ENCODE results near the gene RABGAP1L. TPM values are rescaled to one million over a fixed set of nuclear protein-coding genes. Genes with fewer than 3 reads are reported as not detected.

Gene RABGAP1L
- total and polyA plus RNA-seq, 2 donors from 2014 or later, result 16.2 to 48.5 TPM

DNA sequence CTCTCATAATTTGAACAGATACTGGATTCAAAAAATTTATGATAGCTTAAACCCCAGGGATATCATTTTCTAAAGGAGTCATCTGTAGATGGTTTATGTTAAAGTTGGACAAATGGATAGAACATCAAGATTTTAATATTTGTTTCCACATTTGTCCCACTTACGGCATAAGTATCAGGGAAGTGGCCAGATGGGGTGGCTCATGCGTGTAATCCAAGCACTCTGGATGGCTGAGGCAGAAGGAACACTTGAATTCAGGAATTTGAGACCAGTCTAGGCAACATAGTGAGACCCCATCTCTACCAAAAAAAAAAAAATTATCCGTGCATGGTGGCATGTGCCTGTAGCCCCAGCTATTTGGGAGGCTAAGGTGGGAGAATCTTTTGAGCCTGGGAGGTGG, 517.5 kb downstream of the RABGAP1L start:
- H3K9ac ChIP-seq (ENCODE audit: low read length in 3 of 3), result no peak overlapping the region
- no peaks in the 10 kb centered on the region for H3K27me3 ChIP-seq (ENCODE audit: control insufficient read depth, insufficient read depth, low read length)
- H3K4me3 ChIP-seq (ENCODE audit: low read length in 3 of 3), result no peak overlapping the region
- no peaks in the 10 kb centered on the region for H3K9me3 ChIP-seq (ENCODE audit: control insufficient read depth in 2 of 3, insufficient read depth in 1 of 3, low read length in 3 of 3)
- DNase-seq (no peak), FAIRE-seq (no peak)
- intact Hi-C loops (cut with DNase I), result no loop called here
- no peaks in the 10 kb centered on the region for H3K4me1 ChIP-seq (ENCODE audit: control insufficient read depth in 2 of 3, insufficient read depth in 2 of 3, low read depth in 1 of 3, low read length in 3 of 3)
- TF ChIP-seq, protein P1, sequence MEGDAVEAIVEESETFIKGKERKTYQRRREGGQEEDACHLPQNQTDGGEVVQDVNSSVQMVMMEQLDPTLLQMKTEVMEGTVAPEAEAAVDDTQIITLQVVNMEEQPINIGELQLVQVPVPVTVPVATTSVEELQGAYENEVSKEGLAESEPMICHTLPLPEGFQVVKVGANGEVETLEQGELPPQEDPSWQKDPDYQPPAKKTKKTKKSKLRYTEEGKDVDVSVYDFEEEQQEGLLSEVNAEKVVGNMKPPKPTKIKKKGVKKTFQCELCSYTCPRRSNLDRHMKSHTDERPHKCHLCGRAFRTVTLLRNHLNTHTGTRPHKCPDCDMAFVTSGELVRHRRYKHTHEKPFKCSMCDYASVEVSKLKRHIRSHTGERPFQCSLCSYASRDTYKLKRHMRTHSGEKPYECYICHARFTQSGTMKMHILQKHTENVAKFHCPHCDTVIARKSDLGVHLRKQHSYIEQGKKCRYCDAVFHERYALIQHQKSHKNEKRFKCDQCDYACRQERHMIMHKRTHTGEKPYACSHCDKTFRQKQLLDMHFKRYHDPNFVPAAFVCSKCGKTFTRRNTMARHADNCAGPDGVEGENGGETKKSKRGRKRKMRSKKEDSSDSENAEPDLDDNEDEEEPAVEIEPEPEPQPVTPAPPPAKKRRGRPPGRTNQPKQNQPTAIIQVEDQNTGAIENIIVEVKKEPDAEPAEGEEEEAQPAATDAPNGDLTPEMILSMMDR (IDR thresholded peaks at IDR 0.05; ENCODE audit: borderline replicate concordance, extremely low read depth, insufficient read depth), result no peak
- no peak overlapping the region for H3K27ac ChIP-seq (ENCODE audit: low read depth in 2 of 2, low read length in 2 of 2)
- no peaks in the 10 kb centered on the region for H3K36me3 ChIP-seq (ENCODE audit: control insufficient read depth in 2 of 3, insufficient read depth in 3 of 3, low read length in 3 of 3)

DNA sequence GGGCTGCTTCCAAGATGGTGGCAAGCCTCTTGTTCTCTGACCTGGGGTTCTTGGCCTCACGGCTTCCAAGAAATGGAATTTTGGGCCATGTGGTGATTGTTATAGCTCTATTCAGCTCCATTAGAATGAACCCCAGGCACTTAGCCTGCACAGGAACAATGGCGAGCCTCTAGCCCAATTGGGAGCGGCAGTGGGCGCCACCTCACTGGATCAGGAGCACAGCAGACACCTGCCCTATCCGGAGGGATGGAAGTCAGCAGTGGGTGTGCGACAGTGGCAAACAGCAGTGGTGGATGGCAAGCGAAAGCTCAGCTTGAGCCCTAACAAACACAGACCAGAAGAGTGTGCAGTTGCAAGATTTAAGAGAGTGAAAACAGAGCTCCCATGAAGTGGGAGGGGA, 519.3 kb downstream of the RABGAP1L start:
- Histone ChIP-seq H3K27ac (ENCODE audit: low read depth in 2 of 2, low read length in 2 of 2) (no peak overlapping the region), H3K9me3 (ENCODE audit: control insufficient read depth in 2 of 3, insufficient read depth in 1 of 3, low read length in 3 of 3) (no peaks in the 10 kb centered on the region), H3K4me1 (ENCODE audit: control insufficient read depth in 2 of 3, insufficient read depth in 2 of 3, low read depth in 1 of 3, low read length in 3 of 3) (no peaks in the 10 kb centered on the region), H3K36me3 (ENCODE audit: control insufficient read depth in 2 of 3, insufficient read depth in 3 of 3, low read length in 3 of 3) (no peaks in the 10 kb centered on the region), H3K27me3 (ENCODE audit: control insufficient read depth, insufficient read depth, low read length) (no peaks in the 10 kb centered on the region), H3K9ac (ENCODE audit: low read length in 3 of 3) (no peak overlapping the region), H3K4me3 (ENCODE audit: low read length in 3 of 3) (no peak overlapping the region)
- TF ChIP-seq, protein P1 (IDR thresholded peaks at IDR 0.05; ENCODE audit: borderline replicate concordance, extremely low read depth, insufficient read depth), result no peak
- DNase-seq (no peak), FAIRE-seq (no peak)
- intact Hi-C loops (cut with DNase I), result no loop called here

DNA sequence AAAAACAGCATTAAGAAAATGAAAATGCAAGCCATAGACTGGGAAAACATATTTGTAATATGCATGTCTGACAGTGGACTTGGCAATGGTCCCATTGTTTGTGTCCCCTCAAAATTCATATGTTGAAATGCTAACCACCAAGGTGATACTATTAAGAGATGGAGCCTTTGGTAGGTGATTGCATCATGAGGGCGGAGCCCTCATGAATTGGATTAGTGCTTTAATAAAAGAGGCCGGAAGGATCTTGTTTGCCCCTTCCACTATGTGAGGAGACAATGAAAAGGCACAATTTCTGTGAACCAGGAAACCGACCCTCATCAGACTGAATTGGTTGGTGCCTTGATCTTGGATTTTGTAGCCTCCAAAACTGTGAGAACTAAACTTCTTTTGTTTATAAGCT, 520.8 kb downstream of the RABGAP1L start:
- Histone ChIP-seq H3K9ac (ENCODE audit: low read length in 3 of 3) (no peak overlapping the region), H3K27ac (ENCODE audit: low read depth in 2 of 2, low read length in 2 of 2) (no peak overlapping the region), H3K4me1 (ENCODE audit: control insufficient read depth in 2 of 3, insufficient read depth in 2 of 3, low read depth in 1 of 3, low read length in 3 of 3) (no peaks in the 10 kb centered on the region), H3K27me3 (ENCODE audit: control insufficient read depth, insufficient read depth, low read length) (no peaks in the 10 kb centered on the region), H3K4me3 (ENCODE audit: low read length in 3 of 3) (no peak overlapping the region), H3K36me3 (ENCODE audit: control insufficient read depth in 2 of 3, insufficient read depth in 3 of 3, low read length in 3 of 3) (no peaks in the 10 kb centered on the region), H3K9me3 (ENCODE audit: control insufficient read depth in 2 of 3, insufficient read depth in 1 of 3, low read length in 3 of 3) (no peaks in the 10 kb centered on the region)
- TF ChIP-seq, protein P1 (IDR thresholded peaks at IDR 0.05; ENCODE audit: borderline replicate concordance, extremely low read depth, insufficient read depth), result no peak
- intact Hi-C loops (cut with DNase I), result no loop called here
- FAIRE-seq (no peak), DNase-seq (no peak)

DNA sequence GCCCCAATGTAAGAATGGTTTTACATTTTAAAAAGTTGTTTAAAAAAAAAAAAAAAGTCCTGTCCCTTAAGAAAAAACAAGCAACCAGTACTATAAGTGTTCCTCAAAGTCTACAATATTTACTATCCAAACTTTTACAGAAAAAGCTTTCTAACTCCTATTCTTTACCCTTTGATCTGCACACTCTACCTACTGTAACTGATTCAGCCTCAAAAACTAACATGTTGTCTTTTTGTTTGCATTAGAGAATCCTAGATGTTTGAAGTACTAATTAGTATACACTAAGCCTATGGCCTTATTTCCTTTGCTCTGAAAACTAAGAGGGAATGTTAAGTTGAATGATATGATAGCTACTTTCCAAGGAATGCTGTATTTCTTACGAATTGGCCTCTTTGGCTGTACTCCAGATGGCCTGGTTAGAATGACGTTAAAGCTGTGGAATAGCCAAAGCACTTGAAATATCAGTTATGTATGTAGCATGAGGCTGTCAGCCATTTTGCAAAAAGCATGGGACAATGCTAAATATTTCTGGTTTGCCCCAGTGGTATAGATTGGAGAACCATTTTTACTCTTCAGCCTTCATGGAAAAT, 523.2 kb downstream of the RABGAP1L start:
- DNase-seq, result peak in 2 of 5 donors; percentile 33 to 71
- Histone ChIP-seq H3K4me1 (ENCODE audit: control insufficient read depth in 2 of 3, insufficient read depth in 2 of 3, low read depth in 1 of 3, low read length in 3 of 3) (no peaks in the 10 kb centered on the region), H3K9me3 (ENCODE audit: control insufficient read depth in 2 of 3, insufficient read depth in 1 of 3, low read length in 3 of 3) (no peaks in the 10 kb centered on the region), H3K9ac (ENCODE audit: low read length in 3 of 3) (no peak overlapping the region), H3K27me3 (ENCODE audit: control insufficient read depth, insufficient read depth, low read length) (no peaks in the 10 kb centered on the region), H3K4me3 (ENCODE audit: low read length in 3 of 3) (no peak overlapping the region), H3K27ac (ENCODE audit: low read depth in 2 of 2, low read length in 2 of 2) (no peak overlapping the region), H3K36me3 (ENCODE audit: control insufficient read depth in 2 of 3, insufficient read depth in 3 of 3, low read length in 3 of 3) (no peaks in the 10 kb centered on the region)
- TF ChIP-seq, protein P1 (IDR thresholded peaks at IDR 0.05; ENCODE audit: borderline replicate concordance, extremely low read depth, insufficient read depth), result no peak
- intact Hi-C loops (cut with DNase I), result no loop called here
- FAIRE-seq, result no peak
